BLaER1 (cell line): ENCODE measurements around the gene KCTD5.

Experiments
- H3K27ac ChIP-seq: shearing (Covaris generic); formaldehyde crosslinking; 2 replicates; pipeline ENCODE4 v1.8.1; 2022
- H3K27me3 ChIP-seq: shearing (Covaris generic); formaldehyde crosslinking; 2 replicates; pipeline ENCODE4 v1.8.1; 2022
- H3K36me3 ChIP-seq: shearing (Covaris generic); formaldehyde crosslinking; 2 replicates; pipeline ENCODE4 v1.8.1; 2022
- H3K4me1 ChIP-seq: shearing (Covaris generic); formaldehyde crosslinking; 2 replicates; pipeline ENCODE4 v1.8.1; 2022
- H3K4me2 ChIP-seq: shearing (Covaris generic); formaldehyde crosslinking; 2 replicates; pipeline ENCODE4 v1.8.1; 2022
- H3K4me3 ChIP-seq: shearing (Covaris generic); formaldehyde crosslinking; 2 replicates; pipeline ENCODE4 v1.8.1; 2022
- H3K9ac ChIP-seq: shearing (Covaris generic); formaldehyde crosslinking; 2 replicates; pipeline ENCODE4 v1.8.1; 2022
- H3K9me3 ChIP-seq: shearing (Covaris generic); formaldehyde crosslinking; 2 replicates; pipeline ENCODE4 v1.8.1; 2022
- H4K20me1 ChIP-seq: shearing (Covaris generic); formaldehyde crosslinking; 2 replicates; pipeline ENCODE4 v1.8.1; 2022
- Cebpa-rat ChIP-seq: shearing (Covaris generic); IDR thresholded peaks from 2 replicates; pipeline ENCODE4 v1.8.1; 2022

Gene KCTD5

DNA sequence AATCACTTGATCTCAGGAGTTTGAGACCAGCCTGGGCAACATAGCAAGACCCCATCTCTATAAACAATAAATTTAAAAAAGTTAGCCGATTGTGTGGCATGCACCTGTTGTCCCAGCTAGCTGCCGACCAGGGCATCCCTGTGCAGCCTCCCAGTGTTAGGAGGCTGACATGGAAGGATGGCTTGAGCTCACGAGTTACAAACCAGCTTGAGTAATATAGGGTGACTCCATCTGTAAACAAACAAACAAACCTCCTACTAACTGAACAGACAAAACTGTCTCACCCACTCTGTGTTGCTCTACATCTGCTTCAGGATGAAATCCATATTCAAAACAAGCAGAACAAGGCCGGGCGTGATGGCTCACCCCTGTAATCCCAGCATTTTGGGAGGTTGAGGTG, 44.6 kb downstream of the KCTD5 start:
- TF ChIP-seq Cebpa-rat, result no peak
- Histone ChIP-seq H4K20me1 (no peaks in the 10 kb centered on the region), H3K4me2 (no peak overlapping the region), H3K9ac (no peak overlapping the region), H3K4me3 (no peak overlapping the region), H3K9me3 (no peaks in the 10 kb centered on the region), H3K27ac (no peak overlapping the region), H3K4me1 (peaks cover 12% of the 10 kb centered on the region), H3K27me3 (no peaks in the 10 kb centered on the region), H3K36me3 (no peaks in the 10 kb centered on the region)

DNA sequence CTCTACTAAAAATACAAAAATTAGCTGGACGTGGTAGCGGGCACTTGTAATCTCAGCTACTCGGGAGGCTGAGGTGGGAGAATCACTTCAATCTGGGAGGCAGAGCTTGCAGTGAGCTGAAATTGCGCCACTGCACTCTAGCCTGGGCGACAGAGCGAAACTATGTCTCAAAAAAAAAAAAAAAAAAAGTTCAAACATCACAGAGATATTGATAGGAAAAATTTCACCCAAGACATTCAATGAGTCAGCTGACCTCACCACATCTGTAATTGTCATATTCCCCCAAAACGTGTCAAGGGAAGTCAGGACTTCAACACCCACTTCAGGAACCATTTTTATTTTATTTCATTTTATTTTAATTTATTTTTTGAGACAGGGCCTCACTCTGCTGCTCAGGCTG, 45.7 kb downstream of the KCTD5 start:
- Histone ChIP-seq H3K4me2 (no peak overlapping the region), H3K9ac (no peak overlapping the region), H3K9me3 (no peaks in the 10 kb centered on the region), H3K4me3 (no peak overlapping the region), H3K27ac (no peak overlapping the region), H3K36me3 (no peaks in the 10 kb centered on the region), H4K20me1 (no peaks in the 10 kb centered on the region), H3K27me3 (no peaks in the 10 kb centered on the region), H3K4me1 (0 out of 2 replicates have a peak, but pooled peaks cover 8% of the 10 kb centered on the region)
- TF ChIP-seq Cebpa-rat, result no peak

DNA sequence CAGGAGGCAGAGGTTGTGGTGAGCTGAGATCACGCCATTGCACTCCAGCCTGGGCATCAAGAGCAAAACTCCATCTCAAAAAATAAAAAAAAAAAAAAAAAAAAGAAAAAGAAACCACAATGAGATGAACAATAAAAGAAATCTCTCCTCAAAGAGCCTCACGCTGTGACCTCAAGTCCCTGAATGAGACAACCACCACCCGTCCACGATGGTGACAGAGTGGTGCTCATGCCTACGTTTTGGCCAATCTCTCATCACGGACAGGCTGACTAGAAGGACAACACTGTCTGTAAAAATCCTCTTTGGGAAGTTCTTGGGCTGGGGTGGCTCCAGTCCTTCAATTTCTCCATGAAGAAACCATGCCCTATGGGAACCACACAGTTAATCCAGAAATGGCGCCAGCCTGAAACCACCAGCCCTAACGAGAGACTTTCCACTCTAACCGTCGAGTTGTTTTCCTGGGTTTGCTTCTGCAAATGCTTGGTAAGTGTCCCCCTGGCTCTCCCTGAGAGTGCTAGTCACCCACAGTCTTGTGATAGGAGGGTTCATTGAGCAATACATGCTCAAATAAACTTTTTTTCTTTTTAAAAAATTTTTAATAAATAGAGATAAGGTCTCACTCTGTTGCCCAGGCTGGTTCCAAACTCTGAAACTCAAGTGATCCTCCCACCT, 52.7 kb downstream of the KCTD5 start:
- H3K27me3 ChIP-seq, result no peaks in the 10 kb centered on the region
- no peak overlapping the region for H3K27ac ChIP-seq
- H3K4me2 ChIP-seq, result no peak overlapping the region
- H3K9ac ChIP-seq, result no peak overlapping the region
- H3K36me3 ChIP-seq, result no peaks in the 10 kb centered on the region
- no peaks in the 10 kb centered on the region for H3K9me3 ChIP-seq
- no peak for TF ChIP-seq Cebpa-rat
- H4K20me1 ChIP-seq, result no peaks in the 10 kb centered on the region
- H3K4me3 ChIP-seq, result no peak overlapping the region
- H3K4me1 ChIP-seq, result peaks cover 16% of the 10 kb centered on the region

DNA sequence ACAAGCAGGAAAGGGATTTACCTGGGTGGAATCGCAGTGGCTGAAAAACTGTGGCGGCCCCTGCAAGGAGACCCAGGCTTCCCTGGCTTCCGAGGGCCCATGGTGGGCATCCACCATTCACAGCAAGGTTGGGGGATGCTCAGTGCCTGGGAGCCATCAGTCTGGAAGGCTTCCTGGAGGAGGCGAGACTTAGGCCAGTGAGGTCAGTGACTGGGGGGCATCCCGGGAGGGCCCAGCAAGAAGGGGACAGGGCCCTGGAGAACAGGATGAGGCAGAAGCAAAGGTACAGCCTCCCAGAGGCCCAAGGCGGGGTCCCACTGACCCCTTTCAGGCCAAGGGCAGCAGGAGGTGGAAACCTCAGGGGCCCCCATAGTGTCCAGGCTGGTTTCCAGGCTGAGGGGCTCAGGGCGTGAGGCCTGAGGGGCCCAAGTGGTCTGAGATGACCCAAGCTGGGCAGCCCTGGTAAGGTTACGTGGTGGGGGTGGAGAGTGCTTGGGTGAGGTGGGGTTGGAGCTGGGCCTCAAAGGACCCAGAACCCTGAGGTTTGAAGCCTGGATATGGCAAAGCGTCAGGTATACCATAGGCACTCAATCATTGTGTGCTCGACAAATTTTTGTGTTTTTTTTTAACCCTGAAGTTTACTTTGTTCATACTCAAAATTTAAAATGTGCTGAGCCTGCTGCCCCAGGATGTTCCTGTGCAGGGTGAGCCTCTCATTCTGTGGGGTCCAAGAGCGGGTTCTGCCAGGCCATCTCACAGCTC, 54.3 kb downstream of the KCTD5 start:
- no peak for TF ChIP-seq Cebpa-rat
- H3K9me3 ChIP-seq, result no peaks in the 10 kb centered on the region
- no peak overlapping the region for H3K4me2 ChIP-seq
- no peak overlapping the region for H3K4me3 ChIP-seq
- peaks cover 11% of the 10 kb centered on the region for H3K4me1 ChIP-seq
- no peaks in the 10 kb centered on the region for H4K20me1 ChIP-seq
- H3K27me3 ChIP-seq, result no peaks in the 10 kb centered on the region
- H3K27ac ChIP-seq, result no peak overlapping the region
- H3K36me3 ChIP-seq, result no peaks in the 10 kb centered on the region
- no peak overlapping the region for H3K9ac ChIP-seq

DNA sequence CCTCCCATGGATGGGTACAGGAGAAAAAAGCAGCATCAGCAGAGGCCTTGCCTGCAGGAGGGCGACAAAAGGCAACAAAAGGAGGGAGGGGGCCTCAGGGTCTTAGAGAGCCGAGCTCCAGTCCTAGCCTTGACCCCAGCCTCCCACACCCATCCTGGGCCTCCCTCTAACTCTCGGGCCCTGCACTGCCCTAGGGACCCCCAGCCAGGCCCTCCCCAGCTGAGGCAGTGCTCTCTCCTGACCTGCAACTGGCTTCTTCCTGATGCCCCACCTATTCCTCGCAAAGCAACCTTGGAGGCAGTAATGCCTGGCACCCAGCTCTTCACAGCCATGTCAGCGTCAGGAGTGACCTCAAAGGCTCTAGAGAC, 54.9 kb downstream of the KCTD5 start:
- Histone ChIP-seq H3K4me1 (peaks cover 11% of the 10 kb centered on the region), H3K9ac (no peak overlapping the region), H3K9me3 (no peaks in the 10 kb centered on the region), H3K36me3 (no peaks in the 10 kb centered on the region), H3K27ac (no peak overlapping the region), H3K4me2 (no peak overlapping the region), H3K27me3 (no peaks in the 10 kb centered on the region), H4K20me1 (no peaks in the 10 kb centered on the region), H3K4me3 (no peak overlapping the region)
- TF ChIP-seq Cebpa-rat, result no peak

DNA sequence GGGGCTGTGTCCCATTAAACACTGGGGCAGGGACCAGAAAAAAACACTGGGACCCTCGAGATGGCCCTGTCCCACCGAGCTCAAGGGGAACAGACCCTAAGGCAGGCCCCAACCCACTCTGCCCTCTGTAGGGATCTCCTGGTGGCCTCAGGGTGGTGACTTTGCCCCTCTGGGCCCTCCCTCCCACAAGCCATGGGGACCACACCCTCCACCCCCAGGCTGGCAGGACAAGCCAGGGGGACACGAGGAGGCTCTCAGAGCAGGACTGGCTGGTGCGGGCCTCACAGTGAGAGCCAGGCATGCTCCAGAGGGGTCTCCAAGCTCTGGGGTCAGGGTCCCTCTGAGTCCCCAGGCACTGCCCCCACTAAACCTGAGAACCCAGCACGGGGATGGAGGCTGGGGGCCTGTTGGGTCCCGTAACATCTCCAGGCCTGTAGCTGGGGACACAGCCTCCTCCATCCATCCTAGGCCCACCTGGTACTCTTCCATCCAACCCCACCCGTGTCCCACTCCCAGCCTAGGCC, 55.6 kb downstream of the KCTD5 start:
- H3K27ac ChIP-seq, result no peak overlapping the region

DNA sequence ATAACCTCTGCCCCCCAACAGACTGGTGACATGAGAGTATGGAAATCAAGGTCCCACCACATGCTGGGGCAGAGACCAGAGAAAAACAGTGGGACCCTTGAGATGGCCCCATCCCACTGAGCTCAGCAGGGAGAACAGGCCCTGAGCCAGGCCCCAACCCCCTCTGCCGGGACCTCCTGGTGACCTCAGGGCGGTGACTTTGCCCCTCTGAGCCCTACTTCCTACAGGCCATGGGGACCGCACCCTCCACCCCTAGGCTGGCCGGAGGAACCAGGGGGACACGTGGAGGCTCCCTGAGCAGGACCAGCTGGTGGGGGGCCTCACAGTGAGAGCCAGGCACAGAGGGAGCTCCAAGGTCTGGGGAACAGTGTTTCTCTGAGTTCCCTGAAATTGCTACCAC, 56.3 kb downstream of the KCTD5 start:
- H3K27ac ChIP-seq, result no peak overlapping the region
- H3K27me3 ChIP-seq, result no peaks in the 10 kb centered on the region
- TF ChIP-seq Cebpa-rat, result no peak
- H3K4me2 ChIP-seq, result no peak overlapping the region
- H3K9ac ChIP-seq, result no peak overlapping the region
- H4K20me1 ChIP-seq, result no peaks in the 10 kb centered on the region
- H3K4me3 ChIP-seq, result no peak overlapping the region
- no peaks in the 10 kb centered on the region for H3K36me3 ChIP-seq
- H3K9me3 ChIP-seq, result no peaks in the 10 kb centered on the region
- peaks cover 11% of the 10 kb centered on the region for H3K4me1 ChIP-seq

More for the DNA sequence above, 55.6 kb downstream of the KCTD5 start:
- H3K4me2 ChIP-seq, result no peak overlapping the region
- no peak overlapping the region for H3K4me3 ChIP-seq
- no peaks in the 10 kb centered on the region for H4K20me1 ChIP-seq
- H3K27me3 ChIP-seq, result no peaks in the 10 kb centered on the region
- no peaks in the 10 kb centered on the region for H3K9me3 ChIP-seq
- H3K9ac ChIP-seq, result no peak overlapping the region
- no peaks in the 10 kb centered on the region for H3K36me3 ChIP-seq
- no peak for TF ChIP-seq Cebpa-rat
- H3K4me1 ChIP-seq, result peaks cover 11% of the 10 kb centered on the region

DNA sequence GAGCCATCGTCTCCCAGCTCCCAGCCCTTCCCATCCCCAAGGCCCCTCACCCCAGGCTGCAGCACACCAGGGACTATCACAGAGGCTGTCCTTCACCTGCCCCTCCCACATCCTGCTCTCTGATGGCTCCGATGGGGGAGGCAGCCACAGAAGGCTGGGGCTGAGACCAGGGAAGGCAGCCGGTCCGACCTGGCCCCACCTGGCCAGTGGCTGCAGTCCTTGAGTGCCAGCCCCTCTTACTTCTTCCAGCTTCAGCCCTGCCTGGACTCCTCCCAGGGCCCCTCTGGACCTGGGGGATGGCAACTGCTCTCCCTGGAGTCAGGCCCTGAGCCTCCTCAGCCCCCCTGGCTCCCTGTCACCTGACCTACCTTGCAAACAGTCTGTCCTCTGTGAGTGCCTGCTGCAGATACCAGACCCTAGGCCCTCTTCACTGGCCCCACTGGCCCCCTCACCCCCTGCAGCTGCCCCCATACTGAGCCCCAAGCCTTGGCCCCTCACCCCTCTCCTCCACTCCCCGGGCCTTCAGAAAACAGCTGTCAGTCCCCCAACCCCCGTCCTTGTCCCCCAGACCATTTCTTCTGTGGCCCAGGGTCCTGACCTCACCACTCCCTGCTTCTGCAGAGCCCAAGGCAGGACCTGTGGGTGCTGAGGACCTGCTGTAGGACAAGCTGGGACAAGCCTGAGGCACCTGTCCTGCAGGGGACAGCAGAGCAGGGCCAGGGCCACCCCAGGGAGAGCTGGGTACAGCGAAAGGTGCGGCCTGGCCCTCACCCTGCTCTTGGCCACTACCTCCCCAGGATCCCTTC, 57.5 kb downstream of the KCTD5 start:
- Histone ChIP-seq H3K9me3 (no peaks in the 10 kb centered on the region), H3K4me1 (peaks cover 11% of the 10 kb centered on the region), H3K9ac (peak overlapping the region; percentile 48), H4K20me1 (no peaks in the 10 kb centered on the region), H3K27me3 (no peaks in the 10 kb centered on the region), H3K4me2 (no peak overlapping the region), H3K27ac (0 out of 2 replicates have a peak overlapping the region, but pooled peaks have one; percentile 44), H3K36me3 (no peaks in the 10 kb centered on the region), H3K4me3 (no peak overlapping the region)
- TF ChIP-seq Cebpa-rat, result no peak

DNA sequence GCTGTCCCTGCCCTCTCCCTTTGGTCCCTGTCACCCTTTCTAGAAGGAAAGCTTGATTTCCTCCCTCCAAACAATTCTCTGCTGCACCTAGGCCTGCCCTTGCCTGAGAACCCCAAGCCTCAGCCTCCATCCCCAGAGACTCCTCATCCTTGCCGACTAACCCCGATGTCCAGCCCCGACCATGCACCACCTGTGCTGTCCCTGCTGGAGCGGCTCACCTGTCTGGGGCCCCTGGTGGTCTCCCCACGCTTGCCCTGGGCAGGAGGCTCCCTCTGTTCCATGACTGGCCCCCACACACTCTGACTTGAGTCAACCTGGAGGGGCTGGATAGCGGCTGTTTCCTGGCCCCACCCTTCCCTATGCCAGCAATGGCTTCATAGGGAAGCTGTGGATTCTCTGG, 58.2 kb downstream of the KCTD5 start:
- no peak overlapping the region for H3K27ac ChIP-seq
- no peak overlapping the region for H3K4me3 ChIP-seq
- H3K4me1 ChIP-seq, result peaks cover 7% of the 10 kb centered on the region
- TF ChIP-seq Cebpa-rat, result no peak
- no peak overlapping the region for H3K9ac ChIP-seq
- H3K9me3 ChIP-seq, result no peaks in the 10 kb centered on the region
- H4K20me1 ChIP-seq, result no peaks in the 10 kb centered on the region
- no peaks in the 10 kb centered on the region for H3K36me3 ChIP-seq
- no peak overlapping the region for H3K4me2 ChIP-seq
- H3K27me3 ChIP-seq, result no peaks in the 10 kb centered on the region

DNA sequence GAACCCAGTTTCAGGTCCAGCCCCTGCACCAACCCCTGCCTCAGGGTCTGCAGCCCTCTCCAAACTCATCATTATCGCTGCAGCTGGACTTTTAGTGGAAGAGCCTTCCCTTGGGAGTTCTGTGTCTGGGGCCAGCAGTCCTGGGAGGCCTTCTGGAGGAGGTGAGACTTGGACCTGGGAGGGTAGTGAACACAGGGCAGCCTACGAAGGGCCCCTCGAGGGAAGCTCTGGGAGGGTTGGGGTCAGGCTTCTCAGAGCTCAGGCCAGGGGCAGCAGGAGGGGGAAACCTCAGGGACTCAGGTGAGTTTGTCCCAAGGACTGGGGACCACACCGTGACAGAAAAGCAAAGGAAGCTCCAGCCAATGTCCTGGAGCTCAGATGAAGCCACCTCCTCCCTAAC, 58.8 kb downstream of the KCTD5 start:
- H3K27me3 ChIP-seq, result no peaks in the 10 kb centered on the region
- no peaks in the 10 kb centered on the region for H3K36me3 ChIP-seq
- no peak overlapping the region for H3K9ac ChIP-seq
- no peaks in the 10 kb centered on the region for H4K20me1 ChIP-seq
- no peaks in the 10 kb centered on the region for H3K9me3 ChIP-seq
- H3K4me3 ChIP-seq, result no peak overlapping the region
- no peak overlapping the region for H3K4me2 ChIP-seq
- TF ChIP-seq Cebpa-rat, result no peak
- no peak overlapping the region for H3K27ac ChIP-seq
- peaks cover 7% of the 10 kb centered on the region for H3K4me1 ChIP-seq
